ENCODE results near the gene TBXA2R. TPM values are rescaled to one million over a fixed set of nuclear protein-coding genes. Genes with fewer than 3 reads are reported as not detected.

The TBXA2R gene
- total and polyA plus RNA-seq, 2 of the 8 experiments (the other 6 are each of a cell fraction or from before 2014, with no cell fraction given), result 0.39 to 0.50 TPM

DNA sequence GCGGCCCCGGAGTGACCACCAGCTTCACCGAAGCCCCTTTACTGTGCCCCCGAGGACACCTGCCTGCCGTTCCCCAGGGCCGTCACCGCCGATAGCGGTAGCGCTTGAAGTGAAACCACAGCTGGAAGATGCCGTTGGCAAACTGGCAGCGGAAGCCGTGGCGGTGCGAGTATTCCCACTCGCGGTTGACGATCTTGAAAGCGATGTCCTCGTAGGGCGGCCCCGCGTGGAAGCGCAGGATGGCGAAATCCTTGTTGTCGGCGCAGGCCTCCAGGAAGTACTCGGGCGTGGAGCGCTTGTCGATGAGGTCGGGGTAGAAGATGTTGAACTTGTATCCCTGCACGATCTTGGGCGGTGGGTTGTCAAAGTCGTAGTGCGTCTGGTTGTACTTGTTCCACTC is 5.2 kb upstream of the TBXA2R start:
- H4K5ac ChIP-seq (ENCODE audit: insufficient read length, low read depth, low read length), result no peak overlapping the region
- no peaks in the 10 kb centered on the region for H3K9me3 ChIP-seq (ENCODE audit: insufficient read depth in 2 of 2, low read depth in 1 of 2, low read length in 1 of 2)
- H3K27me3 ChIP-seq (replicated peaks in 1 of 4; ENCODE audit: control insufficient read depth in 3 of 4, extremely low read depth in 1 of 4, insufficient read depth in 3 of 4, low read length in 3 of 4), result no peaks in the 10 kb centered on the region
- H2BK15ac ChIP-seq (ENCODE audit: low read length), result no peak overlapping the region
- no peak overlapping the region for H3K9ac ChIP-seq (replicated peaks in 1 of 4; ENCODE audit: extremely low read depth in 1 of 4, low read depth in 3 of 4, low read length in 3 of 4)
- no peak overlapping the region for H2AFZ ChIP-seq (ENCODE audit: low read length)
- POLR2A ChIA-PET (ENCODE audit: partially characterized antibody), result interaction anchor here (1.7 kb wide), 1 partner anchor 34 kb away, joined by 5 read pairs; no protein-coding TSS in a partner anchor
- no peak overlapping the region for H2AK5ac ChIP-seq (ENCODE audit: low read depth, low read length)
- peaks cover 0 to 21% (median 3%) of the 10 kb centered on the region in 4 experiments; a peak in 2 of 8 replicates for H3K36me3 ChIP-seq (ENCODE audit: control insufficient read depth in 2 of 4, insufficient read depth in 4 of 4, low read length in 3 of 4)
- no peaks in the 10 kb centered on the region for H3K79me2 ChIP-seq (ENCODE audit: control insufficient read depth in 1 of 2, insufficient read depth in 2 of 2, low read length in 2 of 2)
- FAIRE-seq, result no peak
- CTCF ChIA-PET (ENCODE audit: partially characterized antibody), result interaction anchor here (0.9 to 1.4 kb wide), 6 partner anchors 8 to 20 kb away, joined by 3 to 4 read pairs (median 4); no protein-coding TSS in a partner anchor
- no peak for DNase-seq (ENCODE audit: low read depth in 1 of 2, low spot score in 2 of 2)
- H4K91ac ChIP-seq (replicated peaks; ENCODE audit: insufficient read length, low read length), result no peak overlapping the region
- H3K14ac ChIP-seq (ENCODE audit: insufficient read length), result no peak overlapping the region
- no peak overlapping the region for H3K4ac ChIP-seq (replicated peaks; ENCODE audit: insufficient read length, low read depth, low read length)
- H3K4me3 ChIP-seq (ENCODE audit: extremely low read depth in 1 of 4, insufficient read depth in 2 of 4, low read depth in 3 of 4, low read length in 4 of 4), result no peak overlapping the region
- H3K23me2 ChIP-seq (ENCODE audit: low read depth, low read length), result peaks cover 7% of the 10 kb centered on the region; the same call in 1 of the 2 replicates
- H2BK12ac ChIP-seq (ENCODE audit: low read depth, low read length), result no peak overlapping the region
- no peak overlapping the region for H3K18ac ChIP-seq (ENCODE audit: extremely low read depth, low read length)
- H3K4me1 ChIP-seq (replicated peaks in 1 of 4; ENCODE audit: control insufficient read depth in 3 of 4, insufficient read depth in 4 of 4, low read length in 3 of 4), result peaks cover 3 to 9% (median 8%) of the 10 kb centered on the region in 4 experiments; a peak in 6 of 7 replicates
- no peak overlapping the region for H3K23ac ChIP-seq (ENCODE audit: insufficient read length)
- no peak overlapping the region for H2BK20ac ChIP-seq (ENCODE audit: low read length)
- H3K4me2 ChIP-seq (ENCODE audit: insufficient read depth in 1 of 2, low read depth in 2 of 2, low read length in 2 of 2), result no peak overlapping the region
- TF ChIP-seq SRF (IDR thresholded peaks at IDR 0.05; ENCODE audit: low read depth, low read length), result no peak
- no peak for TF ChIP-seq GTF2F1 (IDR thresholded peaks at IDR 0.05; ENCODE audit: borderline replicate concordance, low read depth, low read length)
- H3K79me1 ChIP-seq (ENCODE audit: low read depth, low read length), result no peaks in the 10 kb centered on the region; the same call in 1 of the 2 replicates
- 91% methylated on average over 36 of the region's 36 CpGs; no CpG with 5 or more reads in 1 of the 2 experiments for WGBS, 2 experiments (ENCODE audit: extremely low coverage in 1 of 2, insufficient coverage in 1 of 2, insufficient read length in 1 of 2, insufficient replicate concordance in 2 of 2, low coverage in 1 of 2, low lambda C conversion rate in 2 of 2, missing lambda C conversion rate in 1 of 2)
- H3K56ac ChIP-seq (replicated peaks; ENCODE audit: insufficient read length, low read depth, low read length), result no peak overlapping the region
- H4K8ac ChIP-seq (ENCODE audit: extremely low read depth, insufficient read depth, low read length), result no peak overlapping the region
- H2BK5ac ChIP-seq (ENCODE audit: low read depth, low read length), result no peak overlapping the region
- peaks cover 2 to 13% of the 10 kb centered on the region in 2 experiments for H4K20me1 ChIP-seq (replicated peaks in 1 of 2; ENCODE audit: control insufficient read depth in 1 of 2, insufficient read depth in 2 of 2, low read length in 2 of 2)
- no peak overlapping the region for H2BK120ac ChIP-seq (replicated peaks; ENCODE audit: low read depth, low read length)
- H3K27ac ChIP-seq (ENCODE audit: low read depth, low read length), result no peak overlapping the region
